Nephron progenitor cell (in vitro differentiated cells): Measurements from ENCODE around the gene FAM200B.

Experiments used
- DNase-seq: peaks from one replicate; pipeline ENCODE4 v3.0.0; 2021
- H3K27ac Mint-ChIP-seq: 2 replicates; pipeline ENCODE4 v1.8.0; 2021; ENCODE audit warnings: mild to moderate bottlenecking, moderate library complexity, mixed read lengths
- H3K27me3 Mint-ChIP-seq: 2 replicates; pipeline ENCODE4 v1.8.0; 2021; ENCODE audit warnings: mild to moderate bottlenecking, low read depth, mixed read lengths; ENCODE audit not compliant: poor library complexity
- H3K36me3 Mint-ChIP-seq: 2 replicates; pipeline ENCODE4 v1.8.0; 2021; ENCODE audit warnings: low read depth, mixed read lengths
- H3K4me1 Mint-ChIP-seq: 2 replicates; pipeline ENCODE4 v1.8.0; 2021; ENCODE audit warnings: mixed read lengths
- H3K4me3 Mint-ChIP-seq: 2 replicates; pipeline ENCODE4 v1.8.0; 2021; ENCODE audit warnings: mild to moderate bottlenecking, moderate library complexity, mixed read lengths
- H3K9me3 Mint-ChIP-seq: 2 replicates; pipeline ENCODE4 v1.8.0; 2021; ENCODE audit warnings: mild to moderate bottlenecking, moderate library complexity, mixed read lengths
- CTCF ChIP-seq: fragments of 200-600 bp; sonication (generic); IDR thresholded peaks from 2 replicates; pipeline ENCODE4 v1.5.0; 2021; ENCODE audit warnings: antibody characterized with exemption

FAM200B gene

GRCh38 chr4:15651676-15652075 lies 30.0 kb upstream of the FAM200B start:
- Mint-ChIP-seq H3K4me1 (peaks cover 53% of the 10 kb centered on the region), H3K27me3 (no peaks in the 10 kb centered on the region), H3K9me3 (no peaks in the 10 kb centered on the region), H3K4me3 (peak overlapping the region; percentile 44), H3K36me3 (peaks cover 5% of the 10 kb centered on the region), H3K27ac (peak overlapping the region; percentile 29)
- DNase-seq = no peak
- no peak for TF ChIP-seq CTCF

DNA sequence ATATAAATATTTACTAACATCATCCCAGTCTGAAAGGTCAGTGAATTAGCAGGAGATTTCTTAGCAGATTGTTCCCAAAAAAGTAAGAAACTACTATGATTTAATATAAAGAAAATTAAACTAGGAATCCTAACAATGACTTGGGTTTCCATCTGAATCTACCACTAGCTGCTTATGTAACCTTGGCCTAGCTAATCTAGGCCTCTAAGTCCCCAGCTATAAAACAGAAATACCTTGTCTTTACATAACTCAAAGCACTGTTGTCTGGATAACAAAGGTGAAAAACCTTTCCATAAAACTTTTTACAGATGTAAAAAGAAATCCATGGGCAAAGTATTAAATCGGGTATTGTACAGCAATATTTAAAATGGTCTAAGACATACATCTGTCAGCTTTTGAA lies 29.4 kb upstream of the FAM200B start:
- H3K27ac Mint-ChIP-seq = peak overlapping the region; percentile 29
- H3K27me3 Mint-ChIP-seq = peaks cover 3% of the 10 kb centered on the region
- peaks cover 53% of the 10 kb centered on the region for H3K4me1 Mint-ChIP-seq
- no peak for TF ChIP-seq CTCF
- H3K9me3 Mint-ChIP-seq = no peaks in the 10 kb centered on the region
- no peak for DNase-seq
- peak overlapping the region; percentile 99 for H3K4me3 Mint-ChIP-seq
- peaks cover 10% of the 10 kb centered on the region for H3K36me3 Mint-ChIP-seq

DNA sequence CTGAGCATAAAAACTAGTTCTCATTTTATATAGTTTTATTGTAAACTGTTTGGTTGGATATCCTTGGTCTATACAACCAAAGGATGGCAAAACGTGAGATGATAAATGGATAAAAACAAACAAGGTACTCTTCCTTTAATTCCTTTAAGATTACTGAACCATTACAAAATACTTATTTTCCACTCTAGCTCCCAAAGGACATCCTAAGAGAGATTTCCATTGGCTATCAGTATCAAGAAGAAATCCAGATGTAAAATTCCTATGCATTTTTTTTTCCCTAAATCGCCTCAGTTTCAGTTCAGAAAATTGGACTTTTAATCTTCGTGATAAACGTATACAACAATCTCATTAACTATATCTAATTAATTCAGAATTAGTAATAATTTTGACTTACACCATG lies 28.8 kb upstream of the FAM200B start:
- H3K27ac Mint-ChIP-seq = peak overlapping the region; percentile 90
- peak overlapping the region; percentile 99 for H3K4me3 Mint-ChIP-seq
- peaks cover 3% of the 10 kb centered on the region for H3K27me3 Mint-ChIP-seq
- TF ChIP-seq CTCF = no peak
- no peaks in the 10 kb centered on the region for H3K9me3 Mint-ChIP-seq
- H3K36me3 Mint-ChIP-seq = peaks cover 10% of the 10 kb centered on the region
- peaks cover 53% of the 10 kb centered on the region for H3K4me1 Mint-ChIP-seq
- no peak for DNase-seq

GRCh38 chr4:15653420-15653819 lies 28.2 kb upstream of the FAM200B start:
- peaks cover 3% of the 10 kb centered on the region for H3K27me3 Mint-ChIP-seq
- peak overlapping the region; percentile 99 for H3K4me3 Mint-ChIP-seq
- H3K27ac Mint-ChIP-seq = peak overlapping the region; percentile 99
- no peak for DNase-seq
- peaks cover 53% of the 10 kb centered on the region for H3K4me1 Mint-ChIP-seq
- peaks cover 8% of the 10 kb centered on the region for H3K36me3 Mint-ChIP-seq
- TF ChIP-seq CTCF = no peak
- no peaks in the 10 kb centered on the region for H3K9me3 Mint-ChIP-seq

- DNase-seq = peak; percentile 6
- Mint-ChIP-seq H3K27ac (peak overlapping the region; percentile 99), H3K4me1 (peaks cover 53% of the 10 kb centered on the region), H3K27me3 (peaks cover 3% of the 10 kb centered on the region), H3K9me3 (no peaks in the 10 kb centered on the region), H3K4me3 (peak overlapping the region; percentile 99), H3K36me3 (peaks cover 5% of the 10 kb centered on the region)
- TF ChIP-seq CTCF = no peak
These were observed 27.6 kb upstream of the FAM200B start for GRCh38 chr4:15653864-15654592.

DNA sequence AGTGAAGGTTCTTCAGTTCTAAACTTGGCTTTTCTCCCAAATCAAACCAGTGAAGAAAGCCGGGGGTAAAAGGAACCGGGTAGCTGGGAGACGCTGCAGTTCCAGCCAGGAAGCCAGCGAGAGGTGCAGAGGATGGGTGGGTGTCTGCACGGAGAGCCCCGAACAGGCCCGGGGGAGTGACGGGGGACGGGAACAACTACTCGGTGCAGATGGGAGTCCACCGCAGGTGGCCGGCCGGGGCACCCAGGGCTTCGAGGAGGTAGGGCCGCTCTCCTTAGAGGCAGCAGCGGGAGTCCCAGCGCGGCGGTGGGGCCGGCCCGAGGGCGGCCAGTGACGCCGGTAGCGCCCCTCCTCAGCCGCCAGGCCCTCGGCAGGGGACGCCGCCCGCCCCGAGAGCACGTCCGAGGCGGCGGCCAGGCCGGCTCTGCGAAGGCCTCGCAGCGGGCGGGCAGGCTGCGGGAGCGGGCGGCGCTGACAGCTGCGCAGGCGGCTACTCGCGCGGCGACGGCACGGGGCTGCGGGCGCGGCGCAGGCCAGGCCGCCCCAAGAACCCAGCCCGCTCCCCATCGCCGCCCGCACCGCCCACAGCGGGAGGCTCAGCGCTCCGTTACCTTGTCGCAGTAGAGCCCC lies 26.9 kb upstream of the FAM200B start:
- H3K4me3 Mint-ChIP-seq = peak overlapping the region; percentile 99
- peaks cover 51% of the 10 kb centered on the region for H3K4me1 Mint-ChIP-seq
- peaks cover 3% of the 10 kb centered on the region for H3K27me3 Mint-ChIP-seq
- H3K36me3 Mint-ChIP-seq = peaks cover 5% of the 10 kb centered on the region
- H3K9me3 Mint-ChIP-seq = no peaks in the 10 kb centered on the region
- H3K27ac Mint-ChIP-seq = peak overlapping the region; percentile 99
- TF ChIP-seq CTCF = no peak
- no peak for DNase-seq
